T-helper 17 cell (primary cell): ENCODE results near the gene LRRTM2. TPM values are rescaled to one million over a fixed set of nuclear protein-coding genes. Genes with fewer than 3 reads are reported as not detected.

Source experiments
- ATAC-seq: fragments of 150-1000 bp; cut with Tn5 transposase; 2 replicates; pipeline ENCODE4 v1.10.0; 2021; ENCODE audit warnings: mild to moderate bottlenecking, moderate library complexity
- DNase-seq, 3 donors: peaks; one replicate each; pipeline versions ENCODE4 v3.0.0 to v3.0.0-alpha.2; 2020 to 2021
- H3K9me3 ChIP-seq: one replicate; pipeline ENCODE4 v1.7.0; 2013; ENCODE audit warnings: low read length, mild to moderate bottlenecking; ENCODE audit not compliant: control insufficient read depth, poor library complexity, severe bottlenecking
- H3K27ac Mint-ChIP-seq: one replicate; pipeline ENCODE4 v1.8.0; 2022; ENCODE audit warnings: mild to moderate bottlenecking, moderate library complexity, mixed read lengths
- H3K27me3 Mint-ChIP-seq: one replicate; pipeline ENCODE4 v1.8.0; 2022; ENCODE audit warnings: mixed read lengths
- H3K36me3 Mint-ChIP-seq: one replicate; pipeline ENCODE4 v1.8.0; 2022; ENCODE audit warnings: low read depth, mixed read lengths
- H3K4me1 Mint-ChIP-seq: one replicate; pipeline ENCODE4 v1.8.0; 2022; ENCODE audit warnings: mild to moderate bottlenecking, mixed read lengths
- H3K4me3 Mint-ChIP-seq: one replicate; pipeline ENCODE4 v1.8.0; 2022; ENCODE audit warnings: mild to moderate bottlenecking, moderate library complexity, mixed read lengths
- total RNA-seq, 4 donors: library from RNA in 2 of 4; stranded (reverse) in 2 of 4; gene quantifications; one replicate each; pipeline ENCODE4 v1.2.3 and lab custom pipeline; 2022 to 2026

The LRRTM2 gene
- total RNA-seq, 2 donors from 2014 or later: 0.10 to 0.13 TPM

- Mint-ChIP-seq H3K27ac (no peak overlapping the region), H3K27me3 (no peaks in the 10 kb centered on the region), H3K4me3 (no peak overlapping the region), H3K36me3 (no peaks in the 10 kb centered on the region), H3K4me1 (no peaks in the 10 kb centered on the region)
- DNase-seq (no peak), ATAC-seq (no peak)
- no peaks in the 10 kb centered on the region for H3K9me3 ChIP-seq
Observed at GRCh38 chr5:138824924-138825863, 49.9 kb downstream of the LRRTM2 start.

GRCh38 chr5:138824516-138824915 lies 50.6 kb downstream of the LRRTM2 start:
- Mint-ChIP-seq H3K27me3 (no peaks in the 10 kb centered on the region), H3K36me3 (no peaks in the 10 kb centered on the region), H3K4me1 (no peaks in the 10 kb centered on the region), H3K4me3 (no peak overlapping the region), H3K27ac (no peak overlapping the region)
- H3K9me3 ChIP-seq: no peaks in the 10 kb centered on the region
- ATAC-seq (no peak), DNase-seq (no peak)

- no peaks in the 10 kb centered on the region for H3K9me3 ChIP-seq
- H3K4me1 Mint-ChIP-seq: no peaks in the 10 kb centered on the region
- DNase-seq (no peak), ATAC-seq (no peak)
- peaks cover 2% of the 10 kb centered on the region for H3K36me3 Mint-ChIP-seq
- H3K27ac Mint-ChIP-seq: no peak overlapping the region
- H3K4me3 Mint-ChIP-seq: no peak overlapping the region
- H3K27me3 Mint-ChIP-seq: no peaks in the 10 kb centered on the region
Observed at GRCh38 chr5:138820695-138821094, 54.4 kb downstream of the LRRTM2 start.

GRCh38 chr5:138819081-138819480 lies 56.1 kb downstream of the LRRTM2 start:
- Mint-ChIP-seq H3K27ac (no peak overlapping the region), H3K36me3 (peaks cover 2% of the 10 kb centered on the region), H3K27me3 (no peaks in the 10 kb centered on the region), H3K4me1 (no peaks in the 10 kb centered on the region), H3K4me3 (no peak overlapping the region)
- ATAC-seq (no peak), DNase-seq (no peak)
- H3K9me3 ChIP-seq: no peaks in the 10 kb centered on the region

Other genes with a start within 250 kb of the LRRTM2 start
- gene CTNNA1, start 121.9 kb downstream of the LRRTM2 start, total RNA-seq: 10 to 100 TPM; 13.7 to 20.9 TPM